Dedifferentiated amniotic fluid mesenchymal stem cell (primary cell): ENCODE results near the gene GABPA.

Source experiments
- DNase-seq: peaks from one replicate; pipeline ENCODE4 v3.0.0-alpha.2; 2016; ENCODE audit errors: extremely low spot score

The GABPA gene

GRCh38 chr21:25809013-25809412, 74.2 kb downstream of the GABPA start:
- peak; percentile 30 for DNase-seq

- no peak for DNase-seq
Observed at GRCh38 chr21:25811186-25811585, 76.4 kb downstream of the GABPA start.

GRCh38 chr21:25813917-25814316, 79.1 kb downstream of the GABPA start:
- DNase-seq: no peak

DNA sequence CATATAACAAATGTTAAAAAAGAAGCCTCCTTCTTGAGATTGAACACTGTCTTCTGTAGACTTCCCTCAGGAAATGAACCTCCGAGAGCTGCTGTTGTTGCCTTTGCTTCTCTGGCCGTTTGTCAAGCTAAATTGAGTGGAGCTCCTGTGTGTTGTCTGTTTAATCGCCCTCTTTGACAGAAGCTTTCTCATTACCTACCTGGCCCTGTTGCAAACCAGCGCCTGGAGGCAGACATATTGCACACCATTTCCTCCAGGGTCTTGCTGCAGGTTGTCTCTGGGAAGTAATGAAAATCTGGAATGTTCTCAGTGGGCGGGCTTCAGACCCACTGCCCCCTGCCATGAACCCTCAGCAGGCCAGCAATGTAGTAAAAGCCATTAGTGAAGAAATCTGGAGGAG, 83.3 kb downstream of the GABPA start:
- DNase-seq: no peak

DNA sequence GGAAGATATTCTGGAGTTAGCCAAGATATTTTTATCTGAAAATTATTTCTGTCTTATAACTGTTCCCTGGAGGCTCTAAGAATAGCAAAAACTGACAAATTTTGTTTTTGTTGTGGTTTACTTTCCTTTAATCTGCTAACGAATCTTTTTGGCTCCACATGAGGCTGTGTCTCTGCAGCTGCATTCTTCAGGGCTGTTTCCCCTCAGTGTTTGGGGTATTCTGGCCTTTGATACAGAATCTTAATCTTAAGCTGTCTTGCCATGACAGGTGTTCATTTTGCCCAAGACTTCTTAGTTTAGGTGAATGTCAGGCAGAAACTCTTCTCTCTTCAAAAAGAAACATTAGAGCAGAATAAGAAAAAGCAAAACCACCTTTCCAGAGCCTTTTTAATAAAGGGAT, 83.8 kb downstream of the GABPA start:
- no peak for DNase-seq
